Fibroblast of the conjunctiva (primary cell): Measurements from ENCODE around the gene PER2.
"Not testable (repeated sequence)": the region's sequence is repeated elsewhere in the genome, so short reads cannot be mapped to it uniquely, and the experiment has no call there.

Experiments
- DNase-seq: peaks from one replicate; pipeline ENCODE4 v3.0.0-alpha.2; 2010; ENCODE audit warnings: low read depth

The PER2 gene, protein sequence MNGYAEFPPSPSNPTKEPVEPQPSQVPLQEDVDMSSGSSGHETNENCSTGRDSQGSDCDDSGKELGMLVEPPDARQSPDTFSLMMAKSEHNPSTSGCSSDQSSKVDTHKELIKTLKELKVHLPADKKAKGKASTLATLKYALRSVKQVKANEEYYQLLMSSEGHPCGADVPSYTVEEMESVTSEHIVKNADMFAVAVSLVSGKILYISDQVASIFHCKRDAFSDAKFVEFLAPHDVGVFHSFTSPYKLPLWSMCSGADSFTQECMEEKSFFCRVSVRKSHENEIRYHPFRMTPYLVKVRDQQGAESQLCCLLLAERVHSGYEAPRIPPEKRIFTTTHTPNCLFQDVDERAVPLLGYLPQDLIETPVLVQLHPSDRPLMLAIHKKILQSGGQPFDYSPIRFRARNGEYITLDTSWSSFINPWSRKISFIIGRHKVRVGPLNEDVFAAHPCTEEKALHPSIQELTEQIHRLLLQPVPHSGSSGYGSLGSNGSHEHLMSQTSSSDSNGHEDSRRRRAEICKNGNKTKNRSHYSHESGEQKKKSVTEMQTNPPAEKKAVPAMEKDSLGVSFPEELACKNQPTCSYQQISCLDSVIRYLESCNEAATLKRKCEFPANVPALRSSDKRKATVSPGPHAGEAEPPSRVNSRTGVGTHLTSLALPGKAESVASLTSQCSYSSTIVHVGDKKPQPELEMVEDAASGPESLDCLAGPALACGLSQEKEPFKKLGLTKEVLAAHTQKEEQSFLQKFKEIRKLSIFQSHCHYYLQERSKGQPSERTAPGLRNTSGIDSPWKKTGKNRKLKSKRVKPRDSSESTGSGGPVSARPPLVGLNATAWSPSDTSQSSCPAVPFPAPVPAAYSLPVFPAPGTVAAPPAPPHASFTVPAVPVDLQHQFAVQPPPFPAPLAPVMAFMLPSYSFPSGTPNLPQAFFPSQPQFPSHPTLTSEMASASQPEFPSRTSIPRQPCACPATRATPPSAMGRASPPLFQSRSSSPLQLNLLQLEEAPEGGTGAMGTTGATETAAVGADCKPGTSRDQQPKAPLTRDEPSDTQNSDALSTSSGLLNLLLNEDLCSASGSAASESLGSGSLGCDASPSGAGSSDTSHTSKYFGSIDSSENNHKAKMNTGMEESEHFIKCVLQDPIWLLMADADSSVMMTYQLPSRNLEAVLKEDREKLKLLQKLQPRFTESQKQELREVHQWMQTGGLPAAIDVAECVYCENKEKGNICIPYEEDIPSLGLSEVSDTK (N-terminal part only)

DNA sequence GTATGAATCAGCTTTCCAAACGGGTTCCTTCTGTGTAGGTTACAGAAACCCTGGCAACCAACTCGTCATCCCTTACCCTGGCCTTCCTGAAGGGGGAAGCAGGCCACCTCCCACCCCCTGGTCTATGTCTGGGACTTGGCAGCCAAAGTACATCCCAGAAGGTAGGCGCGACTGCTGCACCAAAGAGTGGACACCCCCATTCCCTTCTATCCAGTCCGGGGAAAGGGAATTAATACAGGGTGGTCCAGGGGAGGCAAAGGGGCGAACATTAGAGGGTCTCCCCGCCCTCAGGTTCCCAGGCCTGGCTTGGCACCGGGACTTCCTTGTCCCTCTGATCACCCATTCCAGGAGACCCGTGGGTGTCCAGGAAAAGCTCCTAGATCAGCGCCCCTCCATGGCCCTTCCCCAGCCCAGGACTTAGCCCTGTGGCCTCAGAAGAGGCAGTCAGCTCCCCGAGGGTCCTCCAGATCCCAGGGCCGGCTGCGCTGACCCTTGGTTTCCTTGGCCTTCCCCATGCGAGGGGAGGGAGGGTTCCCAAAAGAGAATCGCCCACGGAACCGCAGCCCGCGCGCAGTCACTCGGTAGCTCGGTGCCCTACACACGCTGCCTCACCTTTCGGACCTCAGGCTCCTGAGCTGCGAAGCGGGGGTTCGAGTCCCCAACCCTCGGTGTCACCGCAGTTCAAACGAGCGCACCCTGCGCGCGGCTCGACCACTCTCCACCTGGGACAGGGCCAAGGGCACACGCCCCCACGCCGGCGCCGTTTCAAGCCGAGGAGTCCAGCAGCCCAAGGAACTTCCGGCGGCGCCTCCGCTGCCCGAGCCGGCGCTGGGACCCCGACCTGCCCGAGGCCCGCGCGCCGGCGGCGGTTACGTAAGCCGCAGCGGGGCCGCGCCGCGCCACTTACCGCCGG is at the start of gene PER2:
PER2 (minus strand) TSS at position 874 of the 913 bp plus-strand sequence. CDS start 10,674 bp downstream, outside the sequence.
- DNase-seq, result peak; percentile 75

DNA sequence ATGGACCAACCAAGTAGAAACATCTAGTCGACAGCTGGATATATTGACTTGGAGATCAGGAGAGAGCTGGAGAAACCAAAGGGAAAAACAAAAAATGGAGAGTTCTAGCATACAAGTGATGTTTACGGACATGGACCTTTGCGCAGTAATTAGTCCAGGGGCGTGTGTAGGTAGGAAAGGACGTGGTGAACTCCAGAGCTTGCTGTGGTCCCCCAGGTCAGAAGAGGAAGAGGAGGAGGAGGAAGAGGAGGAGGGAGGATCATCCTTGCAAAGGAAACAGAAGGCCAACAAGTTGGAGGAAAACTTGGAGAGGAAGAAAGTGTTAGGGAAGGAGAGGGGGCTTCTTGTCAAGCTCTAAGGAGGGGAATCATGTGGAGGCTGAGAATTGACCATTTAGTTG is 49.4 kb upstream of the PER2 start:
- no peak for DNase-seq

DNA sequence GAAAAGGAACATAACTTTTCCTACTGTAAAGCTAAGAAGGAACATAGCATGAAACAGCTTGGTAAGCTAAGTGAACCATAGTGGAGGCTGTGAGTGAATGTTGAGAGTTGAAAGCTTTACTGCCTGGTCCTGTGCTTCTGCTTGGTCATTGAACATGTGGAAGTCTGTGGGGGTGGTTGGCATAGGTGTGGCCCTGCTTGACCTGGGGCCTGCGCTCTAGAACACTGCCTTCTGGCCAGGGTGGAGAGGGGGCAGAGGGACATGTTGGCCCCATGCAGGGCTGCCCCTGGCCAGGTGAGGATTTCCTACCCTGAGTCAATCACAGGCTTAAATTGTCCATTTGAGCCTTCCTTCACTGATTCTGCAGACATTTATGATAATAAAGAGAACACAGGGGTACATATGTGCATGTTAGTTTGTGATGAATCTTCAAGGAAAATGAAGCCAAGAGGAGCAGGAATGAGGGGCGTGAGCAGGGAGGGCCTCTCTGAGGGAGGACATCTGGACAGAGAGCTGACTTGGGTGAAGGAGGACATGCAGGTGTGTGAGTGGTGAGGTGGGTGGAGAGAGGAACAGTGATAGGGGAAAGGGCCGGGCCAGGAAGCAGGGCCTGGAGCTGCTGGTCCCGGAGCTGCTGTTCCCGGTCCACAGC is 48.5 kb upstream of the PER2 start:
- DNase-seq, result no peak

DNA sequence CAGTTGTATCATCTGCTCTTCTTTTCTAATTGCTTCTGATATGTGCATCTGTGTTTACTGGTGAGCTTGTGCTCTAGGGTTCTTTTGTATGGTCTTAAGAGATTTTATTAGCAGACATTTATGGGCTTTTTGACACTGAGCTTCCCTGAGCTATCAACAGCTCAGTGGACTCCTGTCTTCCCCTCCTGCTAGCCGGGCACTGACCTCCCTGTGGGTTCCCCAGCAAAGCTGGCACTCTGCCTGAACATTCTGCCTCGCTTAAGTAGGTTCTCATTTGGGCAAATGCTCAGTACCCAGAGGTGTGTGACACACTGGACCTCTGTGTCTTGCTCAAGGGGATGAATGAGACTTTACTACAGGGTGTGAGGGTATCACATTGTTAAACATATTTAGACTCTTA is 47.7 kb upstream of the PER2 start:
- DNase-seq, result no peak

DNA sequence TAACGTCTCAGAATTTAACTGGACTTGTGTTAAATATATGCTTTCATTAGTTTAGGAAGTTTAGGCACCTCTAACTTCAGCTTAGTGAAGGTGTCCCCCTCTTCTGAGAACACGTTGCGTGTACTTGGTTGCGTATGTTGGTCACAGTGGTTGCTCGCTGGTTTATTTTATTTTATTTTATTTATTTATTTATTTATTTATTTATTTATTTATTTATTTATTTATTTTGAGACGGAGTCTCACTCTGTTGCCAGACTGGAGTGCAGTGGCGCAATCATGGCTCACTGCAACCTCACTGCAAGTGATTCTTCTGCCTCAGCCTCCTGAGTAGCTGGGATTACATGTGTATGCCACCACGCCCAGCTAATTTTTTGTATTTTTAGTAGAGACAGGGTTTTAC is 47.2 kb upstream of the PER2 start:
- DNase-seq, result not testable (repeated sequence)

DNA sequence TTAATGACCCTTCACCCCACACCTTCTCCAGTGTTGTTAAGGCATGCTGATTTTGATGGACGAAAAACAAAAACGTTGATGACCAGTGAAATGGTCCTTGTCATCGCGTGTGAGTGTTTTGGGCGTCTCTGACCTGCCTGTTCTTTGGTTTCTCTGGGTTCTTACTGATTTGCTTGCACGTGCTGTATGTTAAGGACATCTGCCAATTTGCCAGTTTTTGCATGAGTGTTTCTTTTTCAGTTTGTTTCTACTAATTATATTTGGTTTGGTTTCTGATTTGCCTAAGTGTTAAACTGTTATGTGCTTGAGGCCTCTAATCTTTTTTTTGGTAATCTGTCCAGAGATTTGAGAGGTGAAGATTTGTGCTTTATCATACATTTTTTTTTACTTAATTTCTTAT is 46.5 kb upstream of the PER2 start:
- DNase-seq, result no peak

DNA sequence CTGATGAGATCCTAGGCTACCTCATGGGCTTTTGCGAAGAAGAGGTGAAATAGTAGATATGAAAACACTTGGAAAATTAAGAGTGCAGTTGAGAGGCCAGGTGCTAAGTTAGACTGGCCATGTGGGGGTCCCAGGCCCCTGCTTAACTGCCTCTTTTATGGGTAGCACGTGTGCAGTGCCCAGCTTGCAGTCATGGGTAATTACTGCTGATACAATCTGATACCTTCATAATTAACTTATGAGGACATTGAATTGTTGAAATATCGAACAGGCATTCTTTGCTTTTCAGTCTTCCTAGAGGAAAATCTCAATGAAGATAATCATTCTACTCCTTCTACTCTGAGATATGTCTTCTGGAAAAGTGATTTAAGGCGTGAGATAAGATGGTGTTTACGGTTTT is 43.5 kb upstream of the PER2 start:
- no peak for DNase-seq

DNA sequence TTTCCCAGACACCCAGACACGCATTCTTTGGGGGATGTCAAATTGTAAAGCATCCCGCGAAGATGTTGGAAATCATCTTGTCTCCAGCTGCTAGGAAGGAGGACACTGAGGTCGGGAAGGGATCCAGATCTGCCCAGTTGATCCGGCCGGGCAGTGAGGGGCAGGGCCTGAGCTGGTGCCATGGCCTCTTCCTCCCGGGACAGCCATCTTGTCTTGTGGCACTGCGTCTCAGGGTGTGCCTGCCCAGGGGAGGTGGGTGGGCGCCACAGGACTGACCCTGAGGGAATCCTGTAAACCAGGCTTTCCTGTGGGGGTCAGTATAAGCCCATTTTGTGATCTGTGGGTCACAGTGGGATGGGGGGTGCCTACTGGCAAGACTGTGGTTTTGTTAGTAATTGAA is 42.0 kb upstream of the PER2 start:
- no peak for DNase-seq

DNA sequence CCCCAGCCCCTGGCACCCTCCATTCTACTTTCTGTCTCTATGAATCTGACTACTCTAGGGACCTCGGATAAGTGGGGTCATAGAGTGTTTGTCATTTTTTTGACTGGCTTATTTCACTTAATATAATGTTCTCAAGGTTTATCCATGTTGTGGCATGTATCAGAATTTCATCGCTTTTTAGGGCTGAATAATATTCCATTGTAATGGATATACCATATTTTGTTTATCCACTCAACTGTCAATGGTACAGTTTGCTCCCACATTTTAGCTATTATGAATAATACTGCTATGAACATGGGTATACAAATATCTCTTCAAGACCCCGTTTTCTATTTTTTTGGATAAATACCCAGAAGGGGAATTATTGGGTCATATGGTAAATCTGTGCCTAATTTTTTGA is 39.3 kb upstream of the PER2 start:
- no peak for DNase-seq

DNA sequence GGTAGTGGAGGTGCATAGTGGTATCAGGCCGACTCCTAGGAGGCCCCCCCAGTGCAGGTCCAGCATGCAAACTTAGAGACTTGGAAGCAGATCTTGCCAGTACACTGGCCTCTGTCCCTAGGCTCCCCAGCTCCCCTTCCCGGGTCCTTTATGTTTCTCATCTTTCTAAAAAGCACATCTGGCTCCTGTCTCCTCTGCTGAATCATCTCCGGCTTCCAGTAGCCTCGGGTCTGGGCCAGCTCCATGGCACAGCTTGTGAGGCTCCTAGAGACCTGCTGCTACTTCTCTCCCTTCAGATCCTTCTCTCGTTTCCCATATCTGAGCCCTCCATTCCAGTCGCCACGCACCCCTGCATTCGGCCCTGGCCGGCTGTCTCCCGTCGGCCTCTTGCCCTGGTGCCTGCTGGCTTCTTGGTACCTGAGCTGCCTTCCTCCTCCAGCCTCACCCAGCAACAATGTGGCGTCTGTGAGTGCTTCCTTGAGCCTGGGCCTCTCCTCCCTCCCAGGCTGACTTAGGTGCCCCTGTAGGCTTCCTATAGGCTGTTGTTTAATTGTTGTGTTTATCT is 38.5 kb upstream of the PER2 start:
- DNase-seq, result no peak

DNA sequence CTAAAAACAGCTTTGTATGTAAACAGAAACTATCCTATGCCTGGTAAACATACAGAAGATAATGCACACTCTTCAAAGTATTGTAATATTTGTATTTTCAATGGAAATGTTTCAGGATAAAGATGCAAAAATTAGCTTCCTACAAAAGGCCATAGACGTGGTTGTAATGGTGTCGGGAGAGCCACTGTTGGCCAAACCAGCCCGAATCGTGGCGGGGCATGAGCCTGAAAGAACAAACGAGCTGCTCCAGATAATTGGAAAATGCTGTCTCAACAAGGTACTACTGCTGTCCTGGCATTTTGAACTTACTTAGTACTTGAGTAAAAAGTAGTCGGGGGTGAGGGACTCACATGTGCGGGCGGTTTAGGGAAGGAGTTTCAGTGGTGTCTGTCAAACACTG is 37.3 kb upstream of the PER2 start:
- no peak for DNase-seq

DNA sequence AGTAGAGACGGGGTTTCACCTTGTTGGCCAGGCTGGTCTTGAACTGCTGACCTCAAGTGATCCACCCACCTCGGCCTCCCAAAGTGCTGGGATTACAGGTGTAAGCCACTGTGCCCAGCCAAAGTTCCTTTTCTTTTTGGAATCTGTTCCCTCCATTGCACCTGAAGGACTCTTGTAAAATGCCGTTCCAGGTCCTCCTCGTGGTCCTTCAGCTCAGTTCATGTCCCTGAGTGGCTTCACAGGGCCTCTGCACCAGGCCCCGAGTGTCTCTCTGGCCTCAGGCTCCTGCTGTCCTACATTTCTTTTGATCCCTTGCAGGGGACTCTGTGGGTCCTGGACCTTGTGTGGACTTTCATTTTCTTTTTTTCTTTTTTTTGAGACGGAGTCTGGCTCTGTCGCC is 35.8 kb upstream of the PER2 start:
- DNase-seq, result not testable (repeated sequence)

DNA sequence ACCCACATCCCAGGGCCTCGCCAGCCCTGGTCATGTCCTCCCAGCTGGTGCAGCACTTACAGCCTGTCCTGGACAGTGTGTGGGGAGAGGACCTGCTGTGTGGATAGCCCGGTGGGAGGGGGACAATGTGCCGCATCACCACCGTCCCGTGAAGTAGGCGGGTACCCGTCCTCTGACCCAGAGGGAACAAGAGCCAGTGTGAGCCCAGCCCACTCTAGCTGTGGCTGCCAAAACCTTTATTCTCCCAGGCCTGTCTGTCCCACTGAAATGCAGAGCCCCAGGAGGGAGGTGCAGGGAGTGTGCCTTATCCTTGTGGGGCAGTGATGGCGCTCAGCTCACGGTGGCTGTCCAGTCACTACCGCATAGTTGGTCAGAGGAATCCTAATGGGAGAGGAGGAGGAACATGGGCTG is 33.6 kb upstream of the PER2 start:
- no peak for DNase-seq

DNA sequence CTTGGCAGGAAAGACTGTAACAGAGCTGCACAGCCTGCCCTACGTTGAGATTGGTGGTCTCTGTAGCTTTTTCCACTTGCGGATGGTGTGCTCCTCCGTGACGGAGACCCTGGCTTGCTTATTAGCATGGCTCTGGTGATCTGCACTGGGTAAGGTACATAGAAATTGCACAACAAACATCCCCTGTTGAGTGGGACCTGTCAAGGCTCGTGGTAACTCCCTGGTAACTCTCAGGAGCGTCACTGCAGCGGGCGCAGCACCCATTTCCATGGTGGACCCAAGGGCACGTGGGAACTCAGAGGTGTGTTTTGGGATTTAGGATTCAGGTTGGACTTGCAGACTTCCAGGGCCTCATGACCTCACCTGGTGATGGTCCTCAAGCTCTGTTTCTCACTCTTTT is 33.1 kb upstream of the PER2 start:
- no peak for DNase-seq

DNA sequence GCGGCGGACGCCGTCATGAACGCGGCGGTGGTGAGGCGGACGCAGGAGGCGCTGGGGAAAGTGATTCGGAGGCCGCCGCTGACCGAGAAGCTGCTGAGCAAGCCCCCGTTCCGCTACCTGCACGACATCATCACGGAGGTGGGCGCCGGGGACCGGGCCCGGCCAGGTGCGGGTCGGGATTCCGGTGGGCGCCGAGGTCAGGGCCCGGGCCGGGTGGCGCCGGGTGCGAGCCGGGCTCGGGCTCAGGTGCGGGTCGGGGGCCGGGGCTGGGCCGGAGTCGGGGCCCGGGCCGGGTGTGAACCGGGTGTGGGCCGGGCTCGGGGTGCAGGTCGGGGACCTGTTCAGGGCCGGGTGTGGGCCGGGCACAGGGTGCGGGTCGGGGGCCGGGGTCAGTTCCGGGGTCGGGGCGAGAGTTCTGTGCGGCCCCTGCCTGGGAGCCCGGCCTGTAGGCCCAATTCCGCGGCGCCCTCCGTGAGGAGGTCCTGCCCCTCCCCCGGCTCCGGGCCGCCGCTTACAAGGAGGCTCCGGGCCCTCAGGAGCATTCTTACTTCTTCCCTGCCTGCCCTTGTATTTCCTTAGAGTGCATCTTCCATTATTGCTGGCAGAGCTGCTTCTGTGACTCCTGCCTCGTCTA is 32.4 kb upstream of the PER2 start:
- no peak for DNase-seq

DNA sequence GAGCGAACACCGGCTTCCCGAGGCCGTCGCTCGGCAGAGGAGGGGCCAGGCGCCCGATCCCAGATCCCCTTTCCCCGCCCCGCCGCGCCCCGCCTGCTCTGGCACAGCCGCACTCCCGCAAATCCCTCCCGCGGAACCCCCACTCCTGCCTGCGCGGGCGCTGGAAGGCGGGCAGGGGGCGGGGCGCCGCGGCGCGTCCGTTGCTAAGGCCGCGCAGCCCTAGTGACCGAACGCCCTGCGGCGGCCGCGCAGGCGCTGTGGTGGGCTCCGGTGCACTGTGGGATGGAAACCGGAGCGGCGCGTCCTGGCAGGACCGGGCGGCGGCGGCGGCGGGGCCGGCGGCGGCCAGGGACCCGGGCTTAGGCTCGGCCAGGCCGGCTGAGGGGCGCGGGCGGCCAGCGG is 31.8 kb upstream of the PER2 start, which contains the start of gene TRAF3IP1:
TRAF3IP1 (plus strand) TSS at position 273 of the 402 bp plus-strand sequence. CDS start 145 bp downstream, outside the sequence.
- DNase-seq, result peak; percentile 85

DNA sequence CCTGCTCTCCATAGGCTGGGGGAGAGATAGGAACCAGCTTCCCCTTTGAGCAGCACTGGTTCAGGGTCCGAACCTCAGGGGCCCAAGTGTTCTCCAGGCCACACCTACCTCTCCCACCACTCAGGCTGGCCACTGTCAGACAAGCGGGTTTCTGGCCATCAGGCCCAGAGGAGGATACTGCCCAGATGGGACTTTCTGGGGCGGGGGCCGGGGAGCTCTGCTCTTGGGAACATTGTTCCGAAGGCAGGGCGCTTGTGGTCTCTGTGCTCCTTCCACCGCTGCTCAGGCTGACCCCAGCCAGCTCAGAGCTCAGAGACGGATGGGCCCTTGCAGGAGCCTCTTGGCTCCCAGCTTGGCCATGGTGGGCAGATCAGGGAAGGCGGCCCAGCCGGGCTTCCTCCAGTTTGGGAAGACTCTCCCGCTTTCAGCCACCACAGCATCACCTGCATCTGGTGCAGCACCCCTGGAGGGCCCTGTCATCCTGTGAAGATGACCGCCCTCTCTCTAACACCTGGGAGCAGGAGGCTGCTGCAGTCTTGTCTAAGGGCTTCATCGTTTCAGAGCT is 26.7 kb upstream of the PER2 start:
- DNase-seq, result no peak

DNA sequence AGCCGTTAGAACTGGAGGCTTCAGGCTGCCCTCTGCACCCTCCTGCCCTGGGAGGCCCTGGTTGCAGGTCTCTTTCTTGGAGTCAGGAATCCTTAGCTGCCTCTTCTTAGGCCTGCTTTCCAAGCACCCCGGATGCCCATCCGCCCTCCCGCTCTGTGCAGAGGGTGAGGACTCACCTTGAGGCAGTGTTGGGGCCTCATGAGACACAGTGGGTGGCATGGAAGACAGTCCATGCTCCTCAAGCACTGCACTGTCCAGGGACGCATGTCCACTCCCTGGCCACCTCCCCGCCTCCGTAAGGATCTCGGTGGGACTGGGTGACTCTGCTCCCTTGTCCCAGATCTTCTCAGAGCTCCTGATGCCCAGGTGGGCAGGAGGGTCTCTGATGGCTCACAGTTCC is 26.2 kb upstream of the PER2 start:
- no peak for DNase-seq

DNA sequence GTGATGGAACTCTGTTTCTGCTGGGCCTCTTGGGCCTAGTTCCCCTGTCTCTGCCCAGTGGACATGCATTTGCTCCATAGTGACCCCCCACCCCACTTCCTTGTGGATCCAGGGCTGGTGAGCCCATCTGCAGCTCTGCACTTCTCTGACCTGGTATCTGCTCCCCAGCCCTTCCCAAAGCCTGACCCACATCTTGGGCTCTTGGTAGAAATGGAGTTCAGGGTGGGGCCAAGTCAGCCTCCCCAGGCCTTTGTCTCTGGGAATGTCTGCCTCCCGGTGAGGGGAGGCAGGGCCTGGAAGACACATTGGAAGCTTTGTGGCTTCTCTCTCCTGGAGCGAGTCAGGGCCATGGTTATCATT is 25.6 kb upstream of the PER2 start:
- DNase-seq, result no peak
